CD4-positive, alpha-beta T cell (primary cell): ENCODE results near the gene LYL1. TPM values are rescaled to one million over a fixed set of nuclear protein-coding genes. Genes with fewer than 3 reads are reported as not detected.

Source experiments
- ATAC-seq: fragments of 200-7000 bp; cut with Tn5 transposase; one replicate; pipeline ENCODE4 v1.10.0; 2022; ENCODE audit warnings: mild to moderate bottlenecking; ENCODE audit not compliant: poor library complexity
- CTCF ChIA-PET: fragments of 350-600 bp; sonication (Branson Sonifier 250); formaldehyde crosslinking; loops from one replicate; lab custom pipeline; 2021; ENCODE audit warnings: antibody characterized with exemption, inconsistent platforms; lab: Charles Lee
- POLR2A ChIA-PET: fragments of 350-600 bp; sonication (Branson Sonifier 250); formaldehyde crosslinking; loops from one replicate; lab custom pipeline; 2021; ENCODE audit warnings: antibody characterized with exemption, inconsistent platforms; lab: Charles Lee
- DNase-seq, 14 experiments: peaks; one replicate each; pipeline ENCODE4 v3.0.0-alpha.2; 2013 to 2020; ENCODE audit warnings: mixed read lengths in 2 of 14
- H3K27ac ChIP-seq, 2 donors: one replicate each; pipeline versions ENCODE4 v1.5.1 to v1.7.0; 2013; ENCODE audit warnings: low read length in 2 of 2, low read depth in 1 of 2, mild to moderate bottlenecking in 1 of 2
- H3K27me3 ChIP-seq, 2 experiments: 1 replicate in 1 of 2; 2 replicates in 1 of 2; pipeline versions ENCODE4 v1.6.1 to v1.7.0; 2013; ENCODE audit warnings: low read length in 2 of 2, control low read depth in 1 of 2, mild to moderate bottlenecking in 1 of 2, moderate library complexity in 1 of 2; ENCODE audit not compliant: insufficient read depth in 2 of 2, control insufficient read depth in 1 of 2
- H3K36me3 ChIP-seq: one replicate; pipeline ENCODE4 v1.6.1; 2013; ENCODE audit warnings: low read length, control low read depth; ENCODE audit not compliant: insufficient read depth
- H3K4me1 ChIP-seq: one replicate; pipeline ENCODE4 v1.6.1; 2013; ENCODE audit warnings: low read length, control low read depth; ENCODE audit not compliant: insufficient read depth
- H3K4me3 ChIP-seq: one replicate; pipeline ENCODE4 v1.5.1; 2013; ENCODE audit warnings: mild to moderate bottlenecking, low read length, moderate library complexity
- H3K9me3 ChIP-seq, 2 experiments: 1 replicate in 1 of 2; 2 replicates in 1 of 2; pipeline versions ENCODE4 v1.6.1 to v1.7.0; 2013; ENCODE audit warnings: low read length in 2 of 2, mild to moderate bottlenecking in 2 of 2, control low read depth in 1 of 2, moderate library complexity in 1 of 2; ENCODE audit not compliant: control insufficient read depth in 1 of 2, insufficient read depth in 1 of 2
- H3K27ac Mint-ChIP-seq: one replicate; pipeline ENCODE4 v1.8.0; 2020; ENCODE audit warnings: mixed read lengths
- H3K27me3 Mint-ChIP-seq: one replicate; pipeline ENCODE4 v1.8.0; 2021; ENCODE audit warnings: mixed read lengths
- H3K36me3 Mint-ChIP-seq: one replicate; pipeline ENCODE4 v1.8.0; 2021; ENCODE audit warnings: low read depth, mixed read lengths
- H3K4me1 Mint-ChIP-seq: one replicate; pipeline ENCODE4 v1.8.0; 2021; ENCODE audit warnings: low read depth, mixed read lengths
- H3K4me3 Mint-ChIP-seq: one replicate; pipeline ENCODE4 v1.8.0; 2020; ENCODE audit warnings: mild to moderate bottlenecking, mixed read lengths
- H3K9me3 Mint-ChIP-seq: one replicate; pipeline ENCODE4 v1.8.0; 2020; ENCODE audit warnings: mixed read lengths
- intact Hi-C, 2 experiments: fragments of 100-400 bp; cut with DNase I in 1 of 2; cut with micrococcal nuclease in 1 of 2; formaldehyde crosslinking; loops; one replicate each; pipeline versions ENCODE4 v1.15.1 to v1.9.0; 2023 to 2025; cut with DNase I, micrococcal nuclease
- total RNA-seq, 174 experiments: library from RNA in 2 of 174; stranded (reverse) in 2 of 174; gene quantifications; one replicate each; pipeline ENCODE4 v1.2.3 and lab custom pipeline; 2021 to 2026
- TF ChIP-seq, protein P1 (sequence below): fragments of 200-600 bp; IDR thresholded peaks from one replicate; pipeline ENCODE4 v1.8.0; 2022; ENCODE audit warnings: antibody characterized with exemption, mild to moderate bottlenecking

Gene LYL1
- total RNA-seq, 2 experiments from 2014 or later = 1.9 to 2.1 TPM

- Mint-ChIP-seq H3K4me1 (peaks cover 33% of the 10 kb centered on the region), H3K9me3 (no peaks in the 10 kb centered on the region), H3K27ac (no peak overlapping the region), H3K36me3 (peaks cover 9% of the 10 kb centered on the region), H3K27me3 (no peaks in the 10 kb centered on the region), H3K4me3 (no peak overlapping the region)
- Histone ChIP-seq H3K9me3 (no peaks in the 10 kb centered on the region), H3K4me1 (peaks cover 24% of the 10 kb centered on the region), H3K4me3 (no peak overlapping the region), H3K27ac (no peak overlapping the region), H3K36me3 (peaks cover 9% of the 10 kb centered on the region), H3K27me3 (no peaks in the 10 kb centered on the region)
- TF ChIP-seq, protein P1, sequence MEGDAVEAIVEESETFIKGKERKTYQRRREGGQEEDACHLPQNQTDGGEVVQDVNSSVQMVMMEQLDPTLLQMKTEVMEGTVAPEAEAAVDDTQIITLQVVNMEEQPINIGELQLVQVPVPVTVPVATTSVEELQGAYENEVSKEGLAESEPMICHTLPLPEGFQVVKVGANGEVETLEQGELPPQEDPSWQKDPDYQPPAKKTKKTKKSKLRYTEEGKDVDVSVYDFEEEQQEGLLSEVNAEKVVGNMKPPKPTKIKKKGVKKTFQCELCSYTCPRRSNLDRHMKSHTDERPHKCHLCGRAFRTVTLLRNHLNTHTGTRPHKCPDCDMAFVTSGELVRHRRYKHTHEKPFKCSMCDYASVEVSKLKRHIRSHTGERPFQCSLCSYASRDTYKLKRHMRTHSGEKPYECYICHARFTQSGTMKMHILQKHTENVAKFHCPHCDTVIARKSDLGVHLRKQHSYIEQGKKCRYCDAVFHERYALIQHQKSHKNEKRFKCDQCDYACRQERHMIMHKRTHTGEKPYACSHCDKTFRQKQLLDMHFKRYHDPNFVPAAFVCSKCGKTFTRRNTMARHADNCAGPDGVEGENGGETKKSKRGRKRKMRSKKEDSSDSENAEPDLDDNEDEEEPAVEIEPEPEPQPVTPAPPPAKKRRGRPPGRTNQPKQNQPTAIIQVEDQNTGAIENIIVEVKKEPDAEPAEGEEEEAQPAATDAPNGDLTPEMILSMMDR = no peak
- intact Hi-C loops = no loop called here
- ChIA-PET POLR2A (no interaction called here), CTCF (no interaction called here)
- ATAC-seq = no peak
- no peak for DNase-seq
Measured at GRCh38 chr19:13129384-13129783, 26.7 kb upstream of the LYL1 start.

GRCh38 chr19:13128583-13128982 lies 25.9 kb upstream of the LYL1 start:
- Mint-ChIP-seq H3K27me3 (no peaks in the 10 kb centered on the region), H3K36me3 (peaks cover 9% of the 10 kb centered on the region), H3K9me3 (no peaks in the 10 kb centered on the region), H3K4me1 (peaks cover 32% of the 10 kb centered on the region), H3K4me3 (no peak overlapping the region), H3K27ac (no peak overlapping the region)
- Histone ChIP-seq H3K9me3 (no peaks in the 10 kb centered on the region), H3K4me3 (no peak overlapping the region), H3K4me1 (peaks cover 24% of the 10 kb centered on the region), H3K36me3 (peaks cover 13% of the 10 kb centered on the region), H3K27ac (no peak overlapping the region), H3K27me3 (no peaks in the 10 kb centered on the region)
- TF ChIP-seq, protein P1 = no peak
- intact Hi-C loops = no loop called here
- ATAC-seq (no peak), DNase-seq (no peak)
- CTCF ChIA-PET = no interaction called here
- POLR2A ChIA-PET = no interaction called here

GRCh38 chr19:13127811-13128575 lies 25.3 kb upstream of the LYL1 start:
- peaks cover 26% of the 10 kb centered on the region for H3K4me1 Mint-ChIP-seq
- no peaks in the 10 kb centered on the region for H3K27me3 Mint-ChIP-seq
- peaks cover 13% of the 10 kb centered on the region for H3K36me3 ChIP-seq
- H3K9me3 ChIP-seq = no peaks in the 10 kb centered on the region
- peak overlapping the region; percentile 24 for H3K27ac Mint-ChIP-seq
- no peaks in the 10 kb centered on the region for H3K27me3 ChIP-seq
- ChIA-PET CTCF (no interaction called here), POLR2A (interaction anchor here (1.2 kb wide), 1 partner anchor 10 kb away, joined by 5 read pairs; the partner anchor contains the start of gene NACC1)
- H3K9me3 Mint-ChIP-seq = no peaks in the 10 kb centered on the region
- intact Hi-C loops = no loop called here
- no peak overlapping the region for H3K27ac ChIP-seq
- H3K4me3 ChIP-seq = no peak overlapping the region
- no peak for ATAC-seq
- no peak for DNase-seq
- peaks cover 22% of the 10 kb centered on the region for H3K4me1 ChIP-seq
- TF ChIP-seq, protein P1 = no peak
- no peak overlapping the region for H3K4me3 Mint-ChIP-seq
- peaks cover 7% of the 10 kb centered on the region for H3K36me3 Mint-ChIP-seq
